ENCODE data around the gene DLG1. TPM values are rescaled to one million over a fixed set of nuclear protein-coding genes. Genes with fewer than 3 reads are reported as not detected.
"Not testable (repeated sequence)": the region's sequence is repeated elsewhere in the genome, so short reads cannot be mapped to it uniquely, and the experiment has no call there.

DLG1 gene
- total RNA-seq, 2 donors from 2014 or later: 70.3 to 70.8 TPM

DNA sequence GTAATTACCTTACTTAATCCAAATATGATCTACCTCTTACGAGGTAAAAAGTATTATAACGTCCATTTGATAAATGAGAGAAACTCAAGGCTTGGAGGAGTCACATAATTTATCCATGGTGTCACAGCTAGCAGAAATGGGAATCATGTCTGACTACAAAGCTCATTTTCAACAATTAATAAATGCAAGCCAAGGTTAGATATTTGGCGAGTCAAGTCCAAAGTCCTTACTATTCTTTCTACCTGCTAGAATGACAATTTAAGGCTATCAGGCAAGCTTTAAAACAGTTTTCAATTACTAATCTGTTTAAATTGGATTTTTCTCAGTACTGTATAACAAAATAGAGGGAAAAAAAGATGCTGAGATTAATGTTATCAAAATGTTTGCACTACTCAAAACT is 68.6 kb downstream of the DLG1 start:
- Mint-ChIP-seq H3K4me3 (no peak overlapping the region), H3K27me3 (ENCODE audit: low read depth) (no peaks in the 10 kb centered on the region), H3K27ac (no peak overlapping the region), H3K9me3 (no peaks in the 10 kb centered on the region), H3K36me3 (ENCODE audit: insufficient read depth in 2 of 2) (peaks cover 0 to 8% of the 10 kb centered on the region in 2 donors), H3K4me1 (ENCODE audit: low read depth) (peaks cover 41% of the 10 kb centered on the region)
- DNase-seq (no peak), ATAC-seq (replicated peaks in 1 of 2) (no peak)

GRCh38 chr3:197229178-197229577 is 69.2 kb downstream of the DLG1 start:
- Mint-ChIP-seq H3K4me1 (ENCODE audit: low read depth) (peaks cover 43% of the 10 kb centered on the region), H3K36me3 (ENCODE audit: insufficient read depth in 2 of 2) (peaks cover 0 to 3% of the 10 kb centered on the region in 2 donors), H3K27ac (peak overlapping the region; percentile 70)

DNA sequence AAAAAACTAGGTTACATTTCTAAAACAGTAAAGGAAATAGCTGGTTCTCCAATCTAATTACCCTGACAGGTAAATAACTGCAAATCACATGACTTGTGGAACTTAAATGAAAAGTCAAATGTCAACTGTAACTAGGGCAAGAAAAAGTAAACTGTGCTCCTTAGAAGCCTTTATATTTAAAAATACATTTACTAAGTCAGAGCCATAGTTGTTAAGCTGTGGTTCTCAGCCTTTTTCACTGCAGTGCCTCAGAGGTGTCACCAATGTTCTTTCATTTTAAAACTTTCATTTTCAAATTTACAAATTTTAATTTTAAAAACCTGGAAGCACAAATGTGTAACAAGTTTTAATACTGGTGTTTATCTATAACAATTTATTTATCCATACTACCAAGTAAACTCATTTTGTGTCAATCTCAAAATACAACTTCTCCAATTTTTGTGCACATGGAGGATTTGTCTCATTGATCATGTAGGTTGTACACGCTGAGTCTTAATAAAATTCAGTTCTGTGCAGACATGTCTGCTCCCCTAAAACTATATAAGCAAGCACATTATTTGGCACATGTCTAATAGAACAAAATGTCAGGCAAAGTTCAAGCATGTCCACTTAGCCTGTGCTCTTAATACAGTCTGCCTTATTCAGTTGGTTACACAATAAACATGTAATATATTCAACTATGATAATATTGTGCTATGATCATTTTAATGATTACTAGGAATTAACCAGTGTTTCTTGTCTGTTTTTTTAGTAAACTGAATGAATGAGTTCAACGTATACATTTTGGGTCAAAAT is 70.4 kb downstream of the DLG1 start:
- no peak for DNase-seq
- Mint-ChIP-seq H3K4me3 (peak overlapping the region in 1 of 2 donors; percentile 6), H3K27me3 (ENCODE audit: low read depth) (no peaks in the 10 kb centered on the region), H3K36me3 (ENCODE audit: insufficient read depth in 2 of 2) (no peaks in the 10 kb centered on the region), H3K9me3 (no peaks in the 10 kb centered on the region), H3K4me1 (ENCODE audit: low read depth) (peaks cover 43% of the 10 kb centered on the region), H3K27ac (no peak overlapping the region)
- ATAC-seq (replicated peaks in 1 of 2): no peak

More at GRCh38 chr3:197229178-197229577, 69.2 kb downstream of the DLG1 start:
- DNase-seq (no peak), ATAC-seq (replicated peaks in 1 of 2) (no peak)
- no peak overlapping the region for H3K4me3 Mint-ChIP-seq
- no peaks in the 10 kb centered on the region for H3K27me3 Mint-ChIP-seq (ENCODE audit: low read depth)
- no peaks in the 10 kb centered on the region for H3K9me3 Mint-ChIP-seq

DNA sequence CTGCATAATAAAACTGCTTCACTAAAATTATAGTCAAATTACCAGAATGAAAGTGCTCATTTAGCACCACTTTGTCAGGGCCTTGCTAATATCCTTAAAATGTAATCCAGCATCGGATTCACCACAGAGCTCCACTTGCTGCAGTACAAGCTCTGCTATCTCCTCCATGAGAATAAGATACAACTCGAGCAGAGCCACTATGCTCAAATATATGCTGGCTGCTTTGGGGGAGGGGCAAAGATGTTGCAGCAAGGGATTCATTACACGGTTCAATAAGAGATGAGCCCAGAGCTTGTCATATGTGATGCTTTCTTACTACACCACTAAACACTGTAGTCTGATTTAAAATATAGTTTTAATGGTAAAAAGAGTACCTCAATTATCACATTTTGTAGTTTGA is 72.2 kb downstream of the DLG1 start:
- Mint-ChIP-seq H3K4me1 (ENCODE audit: low read depth) (peaks cover 46% of the 10 kb centered on the region), H3K4me3 (no peak overlapping the region), H3K27ac (no peak overlapping the region), H3K36me3 (ENCODE audit: insufficient read depth in 2 of 2) (no peaks in the 10 kb centered on the region), H3K9me3 (no peaks in the 10 kb centered on the region), H3K27me3 (ENCODE audit: low read depth) (no peaks in the 10 kb centered on the region)
- ATAC-seq (replicated peaks in 1 of 2) (no peak), DNase-seq (no peak)

DNA sequence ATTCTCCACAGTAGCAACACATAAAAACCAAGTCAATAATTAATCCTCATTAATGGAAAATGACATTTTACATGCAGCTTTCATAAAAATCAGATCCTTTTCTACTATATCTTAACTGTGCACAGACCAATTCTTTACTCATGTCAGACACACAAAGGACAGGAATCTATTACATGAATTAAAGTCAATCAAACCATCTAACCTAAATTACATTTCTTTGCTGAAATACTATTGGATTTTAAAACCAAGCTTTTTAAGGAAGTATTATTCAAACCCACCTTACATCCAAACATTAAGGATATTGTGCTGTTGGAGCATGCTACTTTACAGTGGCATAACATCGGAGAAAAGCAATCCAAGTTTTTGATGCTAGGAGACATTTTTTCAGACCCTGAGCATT is 72.8 kb downstream of the DLG1 start:
- Mint-ChIP-seq H3K4me1 (ENCODE audit: low read depth) (peaks cover 41% of the 10 kb centered on the region), H3K9me3 (no peaks in the 10 kb centered on the region), H3K36me3 (ENCODE audit: insufficient read depth in 2 of 2) (no peaks in the 10 kb centered on the region), H3K27me3 (ENCODE audit: low read depth) (no peaks in the 10 kb centered on the region), H3K27ac (no peak overlapping the region), H3K4me3 (no peak overlapping the region)
- ATAC-seq (replicated peaks in 1 of 2): no peak
- no peak for DNase-seq

GRCh38 chr3:197224034-197224444 is 74.4 kb downstream of the DLG1 start:
- Mint-ChIP-seq H3K27ac (peak overlapping the region; percentile 85), H3K27me3 (ENCODE audit: low read depth) (no peaks in the 10 kb centered on the region), H3K4me1 (ENCODE audit: low read depth) (peaks cover 37% of the 10 kb centered on the region), H3K9me3 (no peaks in the 10 kb centered on the region), H3K36me3 (ENCODE audit: insufficient read depth in 2 of 2) (no peaks in the 10 kb centered on the region), H3K4me3 (peak overlapping the region in 1 of 2 donors; percentile 36)
- no peak for DNase-seq
- peak in 1 of 2 donors; percentile 29 for ATAC-seq (replicated peaks in 1 of 2)

- H3K9me3 Mint-ChIP-seq: no peaks in the 10 kb centered on the region
- peak overlapping the region; percentile 3 for H3K27ac Mint-ChIP-seq
- peak; percentile 60 to 75 for ATAC-seq (replicated peaks in 1 of 2)
- H3K27me3 Mint-ChIP-seq (ENCODE audit: low read depth): no peaks in the 10 kb centered on the region
- H3K4me3 Mint-ChIP-seq: peak overlapping the region in 1 of 2 donors; percentile 3
- H3K36me3 Mint-ChIP-seq (ENCODE audit: insufficient read depth in 2 of 2): no peaks in the 10 kb centered on the region
- H3K4me1 Mint-ChIP-seq (ENCODE audit: low read depth): peaks cover 26% of the 10 kb centered on the region
- DNase-seq: no peak
Measured at GRCh38 chr3:197222937-197223370, 75.5 kb downstream of the DLG1 start.

GRCh38 chr3:197219619-197220018 is 78.8 kb downstream of the DLG1 start:
- H3K4me3 Mint-ChIP-seq: no peak overlapping the region
- ATAC-seq (replicated peaks in 1 of 2) (no peak), DNase-seq (no peak)
- H3K27me3 Mint-ChIP-seq (ENCODE audit: low read depth): no peaks in the 10 kb centered on the region
- H3K27ac Mint-ChIP-seq: no peak overlapping the region
- H3K9me3 Mint-ChIP-seq: no peaks in the 10 kb centered on the region
- peaks cover 19% of the 10 kb centered on the region for H3K4me1 Mint-ChIP-seq (ENCODE audit: low read depth)
- H3K36me3 Mint-ChIP-seq (ENCODE audit: insufficient read depth in 2 of 2): no peaks in the 10 kb centered on the region

GRCh38 chr3:197218210-197218609 is 80.2 kb downstream of the DLG1 start:
- Mint-ChIP-seq H3K36me3 (ENCODE audit: insufficient read depth in 2 of 2) (peaks cover 0 to 2% of the 10 kb centered on the region in 2 donors), H3K9me3 (no peaks in the 10 kb centered on the region), H3K27me3 (ENCODE audit: low read depth) (no peaks in the 10 kb centered on the region), H3K27ac (no peak overlapping the region), H3K4me3 (no peak overlapping the region), H3K4me1 (ENCODE audit: low read depth) (peaks cover 16% of the 10 kb centered on the region)
- no peak for DNase-seq
- ATAC-seq (replicated peaks in 1 of 2): no peak

DNA sequence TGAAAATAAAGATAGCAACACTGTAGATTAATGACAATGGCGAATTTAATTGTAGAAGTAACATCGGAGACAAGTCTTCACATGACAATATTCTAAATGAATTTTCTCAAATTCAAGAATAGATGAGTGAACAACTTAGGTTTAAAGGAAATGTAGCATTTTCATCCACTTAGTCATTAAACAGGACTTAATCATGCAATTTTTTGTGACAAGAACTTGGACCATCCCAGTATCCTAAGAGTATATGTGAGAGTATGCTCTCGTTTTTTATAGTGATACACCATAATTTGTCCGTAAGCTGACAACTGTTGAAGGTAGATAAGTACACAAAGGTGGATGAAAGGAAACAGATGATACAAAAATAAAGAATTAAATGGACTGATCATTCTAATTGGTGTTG is 81.5 kb downstream of the DLG1 start:
- ATAC-seq (replicated peaks in 1 of 2) (no peak), DNase-seq (no peak)
- Mint-ChIP-seq H3K27me3 (ENCODE audit: low read depth) (no peaks in the 10 kb centered on the region), H3K4me1 (ENCODE audit: low read depth) (peaks cover 21% of the 10 kb centered on the region), H3K4me3 (no peak overlapping the region), H3K9me3 (peaks cover 0 to under 1% of the 10 kb centered on the region in 2 donors), H3K27ac (no peak overlapping the region), H3K36me3 (ENCODE audit: insufficient read depth in 2 of 2) (peaks cover 0 to 8% of the 10 kb centered on the region in 2 donors)

- DNase-seq (no peak), ATAC-seq (replicated peaks in 1 of 2) (no peak)
- Mint-ChIP-seq H3K4me3 (no peak overlapping the region), H3K27ac (no peak overlapping the region), H3K9me3 (peaks cover 0 to 4% of the 10 kb centered on the region in 2 donors), H3K36me3 (ENCODE audit: insufficient read depth in 2 of 2) (peaks cover 0 to 14% of the 10 kb centered on the region in 2 donors), H3K4me1 (ENCODE audit: low read depth) (peaks cover 27% of the 10 kb centered on the region), H3K27me3 (ENCODE audit: low read depth) (no peaks in the 10 kb centered on the region)
Measured at GRCh38 chr3:197216169-197216860, 82.1 kb downstream of the DLG1 start.

GRCh38 chr3:197212290-197212689 is 86.1 kb downstream of the DLG1 start:
- DNase-seq (no peak), ATAC-seq (replicated peaks in 1 of 2) (no peak)
- Mint-ChIP-seq H3K4me3 (no peak overlapping the region), H3K27ac (no peak overlapping the region), H3K36me3 (ENCODE audit: insufficient read depth in 2 of 2) (peaks cover 0 to 18% of the 10 kb centered on the region in 2 donors), H3K27me3 (ENCODE audit: low read depth) (no peaks in the 10 kb centered on the region), H3K4me1 (ENCODE audit: low read depth) (peaks cover 60% of the 10 kb centered on the region), H3K9me3 (peaks cover 0 to 4% of the 10 kb centered on the region in 2 donors)

GRCh38 chr3:197211698-197212097 is 86.7 kb downstream of the DLG1 start:
- peaks cover 65% of the 10 kb centered on the region for H3K4me1 Mint-ChIP-seq (ENCODE audit: low read depth)
- H3K4me3 Mint-ChIP-seq; DNase-seq; H3K27ac Mint-ChIP-seq; ATAC-seq (replicated peaks in 1 of 2); H3K27me3 Mint-ChIP-seq (ENCODE audit: low read depth); H3K9me3 Mint-ChIP-seq: not testable (repeated sequence)
- H3K36me3 Mint-ChIP-seq (ENCODE audit: insufficient read depth in 2 of 2): peaks cover 0 to 18% of the 10 kb centered on the region in 2 donors

All from activated T-cell treated with anti-CD3 and anti-CD28 coated beads, Interleukin-2, amount 50 U/mL, for 72 hours (primary cell).